H9 (cell line): Measurements from ENCODE around the gene MIEF1. TPM values are rescaled to one million over a fixed set of nuclear protein-coding genes. Genes with fewer than 3 reads are reported as not detected.

Experiments used
- DNase-seq: peaks from one replicate; pipeline ENCODE4 v3.0.0-alpha.2; 2017
- H2AFZ ChIP-seq: one replicate; pipeline ENCODE4 v1.6.1; 2013; ENCODE audit warnings: mild to moderate bottlenecking, low read length, control low read depth, moderate library complexity
- H2AK5ac ChIP-seq: 2 replicates; pipeline ENCODE4 v1.6.1; 2013; ENCODE audit warnings: low read length, control low read depth, mixed read lengths; ENCODE audit not compliant: insufficient read length
- H2BK120ac ChIP-seq: one replicate; pipeline ENCODE4 v1.6.1; 2013; ENCODE audit warnings: low read depth, mild to moderate bottlenecking, low read length, control low read depth, inconsistent platforms; ENCODE audit not compliant: poor library complexity, severe bottlenecking
- H2BK12ac ChIP-seq: 2 replicates; pipeline ENCODE4 v1.6.1; 2013; ENCODE audit warnings: low read length, control low read depth, mixed read lengths, low read depth; ENCODE audit not compliant: insufficient read length
- H2BK15ac ChIP-seq: 2 replicates; pipeline ENCODE4 v1.6.1; 2013; ENCODE audit warnings: low read depth, low read length, control low read depth
- H2BK20ac ChIP-seq: one replicate; pipeline ENCODE4 v1.6.1; 2013; ENCODE audit warnings: low read depth, mild to moderate bottlenecking, low read length, control low read depth, inconsistent platforms; ENCODE audit not compliant: poor library complexity, severe bottlenecking
- H2BK5ac ChIP-seq: 2 replicates; pipeline ENCODE4 v1.6.1; 2013; ENCODE audit warnings: low read length, control low read depth, mixed read lengths; ENCODE audit not compliant: insufficient read length
- H3K14ac ChIP-seq: 2 replicates; pipeline ENCODE4 v1.6.1; 2013; ENCODE audit warnings: low read length, control low read depth; ENCODE audit not compliant: insufficient read depth
- H3K18ac ChIP-seq: 2 replicates; pipeline ENCODE4 v1.6.1; 2013; ENCODE audit warnings: low read depth, mild to moderate bottlenecking, mixed read lengths, low read length, control low read depth; ENCODE audit not compliant: insufficient read length
- H3K23ac ChIP-seq: 2 replicates; pipeline ENCODE4 v1.6.1; 2013; ENCODE audit warnings: low read length, control low read depth, mixed read lengths, low read depth; ENCODE audit not compliant: insufficient read length
- H3K23me2 ChIP-seq: 2 replicates; pipeline ENCODE4 v1.6.1; 2013; ENCODE audit warnings: low read depth, mild to moderate bottlenecking, mixed read lengths, low read length, control low read depth; ENCODE audit not compliant: insufficient read length, poor library complexity, severe bottlenecking
- H3K27ac ChIP-seq: 2 replicates; pipeline ENCODE4 v1.5.1; 2013; ENCODE audit warnings: low read length, control low read depth, mixed read lengths, low read depth; ENCODE audit not compliant: insufficient read length
- H3K27me3 ChIP-seq: 2 replicates; pipeline ENCODE4 v1.6.1; 2013; ENCODE audit warnings: low read length, control low read depth, inconsistent platforms; ENCODE audit not compliant: insufficient read depth
- H3K4ac ChIP-seq: 2 replicates; pipeline ENCODE4 v1.6.1; 2013; ENCODE audit warnings: low read depth, mild to moderate bottlenecking, control low read depth, inconsistent platforms, low read length, moderate library complexity
- H3K4me1 ChIP-seq: 2 replicates; pipeline ENCODE4 v1.6.1; 2013; ENCODE audit warnings: low read length, control low read depth, inconsistent platforms; ENCODE audit not compliant: insufficient read depth
- H3K4me2 ChIP-seq: 2 replicates; pipeline ENCODE4 v1.6.1; 2013; ENCODE audit warnings: low read length, control low read depth, mixed read lengths; ENCODE audit not compliant: insufficient read length, insufficient read depth
- H3K56ac ChIP-seq: 2 replicates; pipeline ENCODE4 v1.6.1; 2013; ENCODE audit warnings: low read depth, mild to moderate bottlenecking, mixed read lengths, low read length, control low read depth; ENCODE audit not compliant: insufficient read length
- H3K79me1 ChIP-seq: 2 replicates; pipeline ENCODE4 v1.6.1; 2013; ENCODE audit warnings: low read depth, mild to moderate bottlenecking, moderate library complexity, low read length, control low read depth, inconsistent platforms; ENCODE audit not compliant: insufficient read depth, poor library complexity, severe bottlenecking
- H3K79me2 ChIP-seq: 2 replicates; pipeline ENCODE4 v1.6.1; 2013; ENCODE audit warnings: low read length, control low read depth, inconsistent platforms; ENCODE audit not compliant: insufficient read depth
- H3K9ac ChIP-seq: 2 replicates; pipeline ENCODE4 v1.6.1; 2013; ENCODE audit warnings: low read length, control low read depth, mixed read lengths; ENCODE audit not compliant: insufficient read length; ENCODE audit errors: extremely low read depth
- H3K9me3 ChIP-seq: one replicate; pipeline ENCODE4 v1.6.1; 2013; ENCODE audit warnings: low read depth, low read length, inconsistent platforms; ENCODE audit not compliant: control insufficient read depth
- H3T11ph ChIP-seq: one replicate; pipeline ENCODE4 v1.6.1; 2013; ENCODE audit warnings: mild to moderate bottlenecking, low read length, control low read depth, inconsistent platforms
- H4K20me1 ChIP-seq: one replicate; pipeline ENCODE4 v1.6.1; 2013; ENCODE audit not compliant: control insufficient read depth, insufficient read length, insufficient read depth
- H4K5ac ChIP-seq: 2 replicates; pipeline ENCODE4 v1.6.1; 2013; ENCODE audit warnings: low read depth, mild to moderate bottlenecking, mixed read lengths, low read length, control low read depth; ENCODE audit not compliant: insufficient read length
- H4K8ac ChIP-seq: replicated peaks from 2 replicates; pipeline ENCODE4 v1.6.1; 2013; ENCODE audit warnings: low read length, control low read depth, mixed read lengths, low read depth; ENCODE audit not compliant: insufficient read length
- H4K91ac ChIP-seq: 2 replicates; pipeline ENCODE4 v1.6.1; 2013; ENCODE audit warnings: low read depth, mild to moderate bottlenecking, moderate library complexity, mixed read lengths, low read length, control low read depth; ENCODE audit not compliant: insufficient read length
- H3K27ac Mint-ChIP-seq, 3 experiments: 2 replicates in 2 of 3; 3 replicates in 1 of 3; pipeline ENCODE4 v1.8.0; 2020 to 2021; ENCODE audit warnings: mixed read lengths in 3 of 3, mild to moderate bottlenecking in 1 of 3, moderate library complexity in 1 of 3
- H3K27me3 Mint-ChIP-seq: 2 replicates; pipeline ENCODE4 v1.8.0; 2021; ENCODE audit warnings: low read depth, mild to moderate bottlenecking, moderate library complexity, mixed read lengths
- H3K36me3 Mint-ChIP-seq, 3 experiments: 2 replicates in 2 of 3; 3 replicates in 1 of 3; pipeline ENCODE4 v1.8.0; 2020 to 2021; ENCODE audit warnings: low read depth in 3 of 3, mixed read lengths in 3 of 3; ENCODE audit not compliant: insufficient read depth in 1 of 3
- H3K4me1 Mint-ChIP-seq, 2 experiments: 2 replicates each; pipeline ENCODE4 v1.8.0; 2020; ENCODE audit warnings: mixed read lengths in 2 of 2
- H3K4me3 Mint-ChIP-seq, 2 experiments: 2 replicates in 1 of 2; 3 replicates in 1 of 2; pipeline ENCODE4 v1.8.0; 2020 to 2021; ENCODE audit warnings: mild to moderate bottlenecking in 2 of 2, mixed read lengths in 2 of 2, moderate library complexity in 1 of 2
- H3K9me3 Mint-ChIP-seq, 2 experiments: 2 replicates in 1 of 2; 3 replicates in 1 of 2; pipeline ENCODE4 v1.8.0; 2020; ENCODE audit warnings: mild to moderate bottlenecking in 2 of 2, mixed read lengths in 2 of 2, moderate library complexity in 1 of 2
- WGBS: extraction: QIAGEN DNeasy Blood & Tissue Kit; methylation state at CpG from one replicate; pipeline ENCODE4 v1.1.7; 2013; ENCODE audit warnings: missing lambda C conversion rate, low lambda C conversion rate, mixed read lengths; ENCODE audit not compliant: insufficient read length; ENCODE audit errors: extremely low coverage; 5-methylcytosine and 5-hydroxymethylcytosine counted together
- total RNA-seq: library from RNA; stranded (reverse); gene quantifications from 2 replicates; pipeline ENCODE4 v1.2.1, GENCODE V29; 2021
- TF ChIP-seq, protein P1 (sequence below): fragments of 200-600 bp; sonication (generic); conservative IDR thresholded peaks from 3 replicates; pipeline ENCODE4 v1.8.0; 2021; ENCODE audit warnings: antibody characterized with exemption, mild to moderate bottlenecking

The MIEF1 gene
- total RNA-seq, 1 experiment from 2014 or later, result 32.6 TPM

DNA sequence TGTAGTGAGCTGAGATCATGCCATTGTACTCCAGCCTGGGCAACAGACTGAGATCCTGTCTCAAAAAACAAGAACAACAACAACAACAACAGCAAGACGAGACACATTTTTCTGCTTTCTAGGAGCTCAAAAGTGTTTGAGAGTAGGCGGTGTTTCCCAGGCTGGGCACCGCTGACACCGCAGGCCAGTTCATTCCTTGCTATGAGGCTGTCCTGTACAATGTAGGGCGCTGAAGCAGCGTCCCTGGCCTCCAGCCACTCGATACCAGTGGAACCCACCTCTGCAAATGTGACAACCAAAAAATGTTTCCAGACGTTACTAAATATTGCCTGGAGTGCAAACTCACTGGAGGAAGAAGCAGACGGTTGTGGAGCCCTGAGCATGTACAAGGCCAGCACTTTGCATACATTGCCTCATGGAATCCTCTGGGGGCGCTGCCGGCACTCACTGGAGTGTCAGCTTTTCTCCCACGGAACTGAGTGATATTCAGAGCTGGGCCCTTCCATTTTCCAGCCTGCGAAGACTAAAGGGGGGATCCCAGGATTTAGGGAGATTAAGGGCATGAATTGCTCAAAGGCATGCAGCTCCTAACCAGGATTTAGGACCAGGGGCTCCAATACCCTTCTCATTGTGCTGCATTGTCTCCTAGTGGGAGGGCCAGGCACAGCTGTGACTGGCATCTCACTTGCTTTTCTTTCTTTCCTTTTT lies 5.8 kb upstream of the MIEF1 start:
- no peak overlapping the region for H3K4me2 ChIP-seq
- no peaks in the 10 kb centered on the region for H3K9me3 ChIP-seq
- H3K23me2 ChIP-seq, result no peaks in the 10 kb centered on the region
- H3K23ac ChIP-seq, result no peak overlapping the region
- H4K20me1 ChIP-seq, result no peaks in the 10 kb centered on the region
- H2BK12ac ChIP-seq, result no peak overlapping the region
- H3K18ac ChIP-seq, result no peak overlapping the region
- H3K4me3 Mint-ChIP-seq, result no peak overlapping the region
- no peak overlapping the region for H2BK20ac ChIP-seq
- H3K27me3 ChIP-seq, result peaks cover 8% of the 10 kb centered on the region
- peak; percentile 77 for DNase-seq
- H3K14ac ChIP-seq, result no peak overlapping the region; the same call in 1 of the 2 replicates
- H3K36me3 Mint-ChIP-seq, result no peaks in the 10 kb centered on the region; a peak in 1 of 7 replicates
- no peak overlapping the region for H3K27ac ChIP-seq
- no peak overlapping the region for H3K56ac ChIP-seq
- no peaks in the 10 kb centered on the region for H3K79me2 ChIP-seq
- no CpG with 5 or more reads among the region's 13 CpGs for WGBS
- peaks cover 0 to 2% of the 10 kb centered on the region in 2 experiments; a peak in 1 of 4 replicates for H3K4me1 Mint-ChIP-seq
- TF ChIP-seq, protein P1, sequence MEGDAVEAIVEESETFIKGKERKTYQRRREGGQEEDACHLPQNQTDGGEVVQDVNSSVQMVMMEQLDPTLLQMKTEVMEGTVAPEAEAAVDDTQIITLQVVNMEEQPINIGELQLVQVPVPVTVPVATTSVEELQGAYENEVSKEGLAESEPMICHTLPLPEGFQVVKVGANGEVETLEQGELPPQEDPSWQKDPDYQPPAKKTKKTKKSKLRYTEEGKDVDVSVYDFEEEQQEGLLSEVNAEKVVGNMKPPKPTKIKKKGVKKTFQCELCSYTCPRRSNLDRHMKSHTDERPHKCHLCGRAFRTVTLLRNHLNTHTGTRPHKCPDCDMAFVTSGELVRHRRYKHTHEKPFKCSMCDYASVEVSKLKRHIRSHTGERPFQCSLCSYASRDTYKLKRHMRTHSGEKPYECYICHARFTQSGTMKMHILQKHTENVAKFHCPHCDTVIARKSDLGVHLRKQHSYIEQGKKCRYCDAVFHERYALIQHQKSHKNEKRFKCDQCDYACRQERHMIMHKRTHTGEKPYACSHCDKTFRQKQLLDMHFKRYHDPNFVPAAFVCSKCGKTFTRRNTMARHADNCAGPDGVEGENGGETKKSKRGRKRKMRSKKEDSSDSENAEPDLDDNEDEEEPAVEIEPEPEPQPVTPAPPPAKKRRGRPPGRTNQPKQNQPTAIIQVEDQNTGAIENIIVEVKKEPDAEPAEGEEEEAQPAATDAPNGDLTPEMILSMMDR, result peak; percentile 80
- H3K4me1 ChIP-seq, result no peaks in the 10 kb centered on the region
- no peak overlapping the region for H2BK5ac ChIP-seq
- no peak overlapping the region for H4K91ac ChIP-seq
- H2AFZ ChIP-seq, result no peak overlapping the region
- H2AK5ac ChIP-seq, result no peak overlapping the region
- H2BK15ac ChIP-seq, result no peak overlapping the region
- no peak overlapping the region for H2BK120ac ChIP-seq
- H3K79me1 ChIP-seq, result no peaks in the 10 kb centered on the region
- H3K9me3 Mint-ChIP-seq, result peaks cover 0 to 3% of the 10 kb centered on the region in 2 experiments; a peak in 1 of 5 replicates
- H3T11ph ChIP-seq, result no peak overlapping the region
- H3K4ac ChIP-seq, result no peak overlapping the region
- peaks cover 89% of the 10 kb centered on the region for H3K27me3 Mint-ChIP-seq
- H4K8ac ChIP-seq, result no peak overlapping the region
- H4K5ac ChIP-seq, result no peak overlapping the region
- no peak overlapping the region for H3K9ac ChIP-seq
- no peak overlapping the region for H3K27ac Mint-ChIP-seq
